Breast epithelium (tissue), 4 donors: Measurements from ENCODE around the gene CD83. TPM values are rescaled to one million over a fixed set of nuclear protein-coding genes. Genes with fewer than 3 reads are reported as not detected.

ENCODE experiments used
- DNase-seq, 2 donors: peaks; one replicate each; pipeline ENCODE4 v3.0.0-alpha.2; 2019; ENCODE audit warnings: low spot score in 2 of 2
- H3K27ac ChIP-seq, 2 donors: fragments of 200-600 bp; sonication (generic) in 1 of 2; one replicate each; pipeline ENCODE4 v1.5.1; 2016 to 2019; ENCODE audit warnings: mild to moderate bottlenecking in 1 of 2
- H3K27me3 ChIP-seq, 2 donors: fragments of 200-600 bp; sonication (generic) in 1 of 2; one replicate each; pipeline versions ENCODE4 v1.5.1 to v1.6.0; 2017 to 2019; ENCODE audit warnings: control low read depth in 1 of 2, mild to moderate bottlenecking in 1 of 2
- H3K36me3 ChIP-seq: fragments of 200-600 bp; one replicate; pipeline ENCODE4 v1.5.1; 2019
- H3K4me1 ChIP-seq, 2 donors: fragments of 200-600 bp; sonication (generic); one replicate each; pipeline ENCODE4 v1.5.1; 2016 to 2019; ENCODE audit warnings: control low read depth in 1 of 2
- H3K4me3 ChIP-seq, 3 donors: fragments of 200-600 bp; sonication (generic); 1 replicate in 2 of 3; 2 replicates in 1 of 3; pipeline ENCODE4 v1.5.1; 2016 to 2019; ENCODE audit warnings: mild to moderate bottlenecking in 3 of 3, moderate library complexity in 2 of 3
- H3K9me3 ChIP-seq, 2 donors: fragments of 200-600 bp; sonication (generic) in 1 of 2; one replicate each; pipeline ENCODE4 v1.5.1; 2016 to 2019; ENCODE audit warnings: control low read depth in 1 of 2
- CTCF ChIP-seq, 3 donors: fragments of 450-650 bp; IDR thresholded peaks; one replicate each; pipeline ENCODE4 v1.5.1; 2016 to 2017; ENCODE audit warnings: antibody characterized with exemption in 3 of 3, mild to moderate bottlenecking in 3 of 3, moderate library complexity in 3 of 3
- POLR2A ChIP-seq: fragments of 450-650 bp; IDR thresholded peaks from one replicate; pipeline ENCODE4 v1.6.1; 2016; ENCODE audit warnings: antibody characterized with exemption, mild to moderate bottlenecking, moderate library complexity
- POLR2AphosphoS5 ChIP-seq, 3 donors: sonication (generic); formaldehyde crosslinking; IDR thresholded peaks; one replicate each; pipeline ENCODE4 v1.6.1; 2017; ENCODE audit warnings: antibody characterized with exemption in 3 of 3
- intact Hi-C: fragments of 100-400 bp; cut with DNase I; formaldehyde crosslinking; loops from one replicate; pipeline ENCODE4 v1.15.1; 2023; ENCODE audit warnings: low total_unique reads
- total RNA-seq, 3 donors: library from RNA; depleted of rRNA; stranded (reverse); fragments of >200 nt; gene quantifications; one replicate each; pipeline ENCODE4 v1.1.0, GENCODE V29; 2016

CD83 gene
- total RNA-seq, 3 donors from 2014 or later, result 2.9 to 18.4 (median 4.0) TPM

GRCh38 chr6:14134211-14134910, 16.8 kb downstream of the CD83 start:
- no peaks in the 10 kb centered on the region for H3K9me3 ChIP-seq
- no peaks in the 10 kb centered on the region for H3K36me3 ChIP-seq
- H3K4me3 ChIP-seq, result no peak overlapping the region
- intact Hi-C loops, result no loop called here
- TF ChIP-seq POLR2AphosphoS5 (IDR thresholded peaks at IDR 0.05) (no peak), CTCF (IDR thresholded peaks at IDR 0.05) (no peak), POLR2A (no peak)
- no peak overlapping the region for H3K27ac ChIP-seq
- H3K4me1 ChIP-seq, result no peaks in the 10 kb centered on the region
- no peaks in the 10 kb centered on the region for H3K27me3 ChIP-seq
- DNase-seq, result no peak

GRCh38 chr6:14135893-14136539, 18.4 kb downstream of the CD83 start:
- no peak overlapping the region for H3K4me3 ChIP-seq

GRCh38 chr6:14138701-14139215, 21.2 kb downstream of the CD83 start:
- TF ChIP-seq POLR2A, result no peak
- no peak for TF ChIP-seq POLR2AphosphoS5 (IDR thresholded peaks at IDR 0.05)
- no peak for TF ChIP-seq CTCF (IDR thresholded peaks at IDR 0.05)
- H3K4me1 ChIP-seq, result no peaks in the 10 kb centered on the region
- no peaks in the 10 kb centered on the region for H3K27me3 ChIP-seq
- DNase-seq, result no peak
- H3K9me3 ChIP-seq, result no peaks in the 10 kb centered on the region
- no peak overlapping the region for H3K4me3 ChIP-seq
- no peak overlapping the region for H3K27ac ChIP-seq
- intact Hi-C loops, result no loop called here
- no peaks in the 10 kb centered on the region for H3K36me3 ChIP-seq

More at GRCh38 chr6:14135893-14136539, 18.4 kb downstream of the CD83 start:
- Histone ChIP-seq H3K27me3 (no peaks in the 10 kb centered on the region), H3K36me3 (no peaks in the 10 kb centered on the region), H3K27ac (no peak overlapping the region), H3K9me3 (no peaks in the 10 kb centered on the region), H3K4me1 (no peaks in the 10 kb centered on the region)
- TF ChIP-seq CTCF (IDR thresholded peaks at IDR 0.05) (no peak), POLR2AphosphoS5 (IDR thresholded peaks at IDR 0.05) (no peak), POLR2A (no peak)
- no peak for DNase-seq
- intact Hi-C loops, result no loop called here

- Histone ChIP-seq H3K27ac (no peak overlapping the region), H3K9me3 (no peaks in the 10 kb centered on the region), H3K4me1 (no peaks in the 10 kb centered on the region), H3K4me3 (no peak overlapping the region), H3K36me3 (no peaks in the 10 kb centered on the region), H3K27me3 (no peaks in the 10 kb centered on the region)
- no peak for DNase-seq
- TF ChIP-seq CTCF (IDR thresholded peaks at IDR 0.05) (no peak), POLR2A (no peak), POLR2AphosphoS5 (IDR thresholded peaks at IDR 0.05) (no peak)
- intact Hi-C loops, result no loop called here
These were observed 23.9 kb downstream of the CD83 start for GRCh38 chr6:14141351-14142062.

GRCh38 chr6:14142063-14142450, 24.5 kb downstream of the CD83 start:
- no peaks in the 10 kb centered on the region for H3K36me3 ChIP-seq
- intact Hi-C loops, result no loop called here
- TF ChIP-seq CTCF (IDR thresholded peaks at IDR 0.05) (no peak), POLR2A (no peak), POLR2AphosphoS5 (IDR thresholded peaks at IDR 0.05) (no peak)

More at GRCh38 chr6:14142063-14142450, 24.5 kb downstream of the CD83 start:
- no peak for DNase-seq
- Histone ChIP-seq H3K4me3 (no peak overlapping the region), H3K27ac (no peak overlapping the region), H3K27me3 (no peaks in the 10 kb centered on the region), H3K9me3 (no peaks in the 10 kb centered on the region), H3K4me1 (no peaks in the 10 kb centered on the region)
